Measurements from ENCODE around the gene CLOCK.

GRCh38 chr4:55416176-55416575, 130.5 kb downstream of the CLOCK start:
- TF ChIP-seq REST (IDR thresholded peaks at IDR 0.05; ENCODE audit: insufficient read depth in 1 of 2, low read depth in 2 of 2, low read length in 2 of 2), result no peak
- TF ChIP-seq TAF1 (IDR thresholded peaks at IDR 0.05; ENCODE audit: borderline replicate concordance, insufficient read depth, low read length), result no peak
- TF ChIP-seq POLR2AphosphoS5 (IDR thresholded peaks at IDR 0.05; ENCODE audit: low read depth, low read length), result no peak

Measured in PFSK-1 (cell line).